Bronchial epithelial cell (primary cell): Measurements from ENCODE around the gene CSNK1D. TPM values are rescaled to one million over a fixed set of nuclear protein-coding genes. Genes with fewer than 3 reads are reported as not detected.

Source experiments
- DNase-seq: peaks from one replicate; pipeline ENCODE4 v3.0.0-alpha.2; 2010; ENCODE audit warnings: low read depth
- FAIRE-seq: peaks from 2 replicates; lab custom pipeline; 2011; peaks lifted over from hg19 to GRCh38; lab: Jason Lieb, UNC
- H3K27me3 ChIP-seq: 2 replicates; pipeline ENCODE4 v1.5.1; 2011; ENCODE audit warnings: low read length; ENCODE audit not compliant: control insufficient read depth, insufficient read depth
- H3K36me3 ChIP-seq: 2 replicates; pipeline ENCODE4 v1.5.1; 2011; ENCODE audit warnings: low read length; ENCODE audit not compliant: control insufficient read depth, insufficient read depth
- H3K4me3 ChIP-seq: 2 replicates; pipeline ENCODE4 v1.5.1; 2011; ENCODE audit warnings: mild to moderate bottlenecking, low read depth, low read length, control low read depth
- CTCF ChIP-seq: IDR thresholded peaks from 2 replicates; pipeline ENCODE4 v1.5.1; 2011; ENCODE audit warnings: mild to moderate bottlenecking, moderate library complexity, low read length, control low read depth, inconsistent platforms; ENCODE audit not compliant: insufficient read depth, severe bottlenecking
- total RNA-seq: library from RNA; depleted of rRNA; stranded (reverse); fragments of >200 nt; gene quantifications from 2 replicates; pipeline ENCODE4 v1.2.1, GENCODE V29; 2014

The CSNK1D gene
- total RNA-seq, 1 donor from 2014 or later, result 72.4 TPM

GRCh38 chr17:82229698-82230608 is 43.5 kb downstream of the CSNK1D start:
- FAIRE-seq (no peak), DNase-seq (no peak)
- Histone ChIP-seq H3K4me3 (peak overlapping the region; percentile 89), H3K27me3 (no peaks in the 10 kb centered on the region), H3K36me3 (peaks cover 11% of the 10 kb centered on the region)
- no peak for TF ChIP-seq CTCF

- Histone ChIP-seq H3K36me3 (peaks cover 5% of the 10 kb centered on the region), H3K4me3 (peak within 1 kb of the TSS; percentile 89), H3K27me3 (no peaks in the 10 kb centered on the region)
- no peak for TF ChIP-seq CTCF
- DNase-seq (peak; percentile 45), FAIRE-seq (no peak)
Observed at GRCh38 chr17:82228842-82229697, 44.4 kb downstream of the CSNK1D start, which contains the start of gene SLC16A3. SLC16A3 (plus strand) TSS chr17:82229042; CDS start chr17:82236009, 6,967 bp downstream.

GRCh38 chr17:82228278-82228841 is 45.1 kb downstream of the CSNK1D start:
- TF ChIP-seq CTCF, result no peak
- FAIRE-seq (no peak), DNase-seq (no peak)
- Histone ChIP-seq H3K27me3 (no peaks in the 10 kb centered on the region), H3K4me3 (peak overlapping the region; percentile 89), H3K36me3 (peaks cover 5% of the 10 kb centered on the region)

- FAIRE-seq (no peak), DNase-seq (no peak)
- Histone ChIP-seq H3K4me3 (peak overlapping the region; percentile 89), H3K36me3 (no peaks in the 10 kb centered on the region), H3K27me3 (no peaks in the 10 kb centered on the region)
- no peak for TF ChIP-seq CTCF
Observed at GRCh38 chr17:82227629-82228277, 45.7 kb downstream of the CSNK1D start.
